ENCODE measurements around the gene ESCO1. TPM values are rescaled to one million over a fixed set of nuclear protein-coding genes. Genes with fewer than 3 reads are reported as not detected.

The ESCO1 gene
- total RNA-seq, 1 experiment from 2014 or later: 36.7 TPM

- H3T11ph ChIP-seq (ENCODE audit: low read length): no peak overlapping the region
- no peaks in the 10 kb centered on the region for H3K4me1 ChIP-seq (ENCODE audit: insufficient read depth, low read length)
- no peaks in the 10 kb centered on the region; the same call in 1 of the 2 replicates for H3K27me3 ChIP-seq (ENCODE audit: insufficient read depth, low read length)
- H2AFZ ChIP-seq (ENCODE audit: low read length): no peak overlapping the region
- H3K23me2 ChIP-seq (ENCODE audit: insufficient read length, low read depth, low read length, poor library complexity, severe bottlenecking): no peaks in the 10 kb centered on the region
- no peak for DNase-seq
- no peak overlapping the region for H2BK15ac ChIP-seq (ENCODE audit: low read depth, low read length)
- no peak overlapping the region for H3K14ac ChIP-seq (ENCODE audit: insufficient read depth, low read length)
- no peak for TF ChIP-seq CTCF (conservative IDR thresholded peaks at IDR 0.05)
- H3K23ac ChIP-seq (ENCODE audit: insufficient read length, low read depth, low read length): no peak overlapping the region
- H3K79me2 ChIP-seq (ENCODE audit: insufficient read depth, low read length): no peaks in the 10 kb centered on the region
- H3K36me3 Mint-ChIP-seq (ENCODE audit: insufficient read depth in 1 of 3, low read depth in 3 of 3): peaks cover 0 to 9% (median 0%) of the 10 kb centered on the region in 3 experiments; a peak in 4 of 7 replicates
- no peak overlapping the region for H3K4me2 ChIP-seq (ENCODE audit: insufficient read depth, insufficient read length, low read length)
- no peak overlapping the region for H3K4me3 Mint-ChIP-seq
- peaks cover 8 to 13% of the 10 kb centered on the region in 2 experiments for H3K4me1 Mint-ChIP-seq
- no peaks in the 10 kb centered on the region for H3K79me1 ChIP-seq (ENCODE audit: insufficient read depth, low read depth, low read length, poor library complexity, severe bottlenecking)
- H2AK5ac ChIP-seq (ENCODE audit: insufficient read length, low read length): no peak overlapping the region
- H2BK12ac ChIP-seq (ENCODE audit: insufficient read length, low read depth, low read length): no peak overlapping the region
- H4K8ac ChIP-seq (replicated peaks; ENCODE audit: insufficient read length, low read depth, low read length): no peak overlapping the region
- H4K5ac ChIP-seq (ENCODE audit: insufficient read length, low read depth, low read length): no peak overlapping the region
- H3K9ac ChIP-seq (ENCODE audit: extremely low read depth, insufficient read length, low read length): no peak overlapping the region
- H2BK20ac ChIP-seq (ENCODE audit: low read depth, low read length, poor library complexity, severe bottlenecking): no peak overlapping the region
- H4K91ac ChIP-seq (ENCODE audit: insufficient read length, low read depth, low read length): no peak overlapping the region
- H3K9me3 Mint-ChIP-seq: no peaks in the 10 kb centered on the region
- no peak overlapping the region for H3K4ac ChIP-seq (ENCODE audit: low read depth, low read length)
- no peaks in the 10 kb centered on the region for H3K9me3 ChIP-seq (ENCODE audit: control insufficient read depth, low read depth, low read length)
- no CpG with 5 or more reads among the region's 7 CpGs for WGBS (ENCODE audit: extremely low coverage, insufficient read length, low lambda C conversion rate)
- H3K56ac ChIP-seq (ENCODE audit: insufficient read length, low read depth, low read length): no peak overlapping the region
- H3K27ac ChIP-seq (ENCODE audit: insufficient read length, low read depth, low read length): no peak overlapping the region
- no peaks in the 10 kb centered on the region for H4K20me1 ChIP-seq (ENCODE audit: control insufficient read depth, insufficient read depth, insufficient read length)
- H3K27me3 Mint-ChIP-seq (ENCODE audit: low read depth): no peaks in the 10 kb centered on the region
- no peak overlapping the region for H2BK120ac ChIP-seq (ENCODE audit: low read depth, low read length, poor library complexity, severe bottlenecking)
- no peak overlapping the region for H3K18ac ChIP-seq (ENCODE audit: insufficient read length, low read depth, low read length)
- H2BK5ac ChIP-seq (ENCODE audit: insufficient read length, low read length): no peak overlapping the region
- H3K27ac Mint-ChIP-seq: no peak overlapping the region; a peak in 1 of 7 replicates
Measured at GRCh38 chr18:21502661-21503060, 97.8 kb downstream of the ESCO1 start.

Measured in H9 (cell line).